HCT116 (cell line): ENCODE measurements around the gene ZDHHC4. TPM values are rescaled to one million over a fixed set of nuclear protein-coding genes. Genes with fewer than 3 reads are reported as not detected.

Experiments
- ATAC-seq: fragments of 200-7000 bp; cut with Tn5 transposase; 2 replicates; pipeline ENCODE4 v1.9.1; 2020; ENCODE audit warnings: mild to moderate bottlenecking, moderate library complexity
- Bru-seq: library from RNA; stranded (reverse); fragments of 400-500 nt; gene quantifications from one replicate; lab custom pipeline; 2021; lab: Mats Ljungman, UMichigan
- BruChase-seq, 2 experiments: library from RNA; stranded (reverse); fragments of 400-500 nt; gene quantifications; one replicate each; lab custom pipeline; 2021; lab: Mats Ljungman, UMichigan
- BruUV-seq: library from RNA; stranded (reverse); fragments of 400-500 nt; replicated peaks from 2 replicates; lab custom pipeline; 2021; lab: Mats Ljungman, UMichigan
- CTCF ChIA-PET: fragments of 300-600 bp; sonication (Branson Sonifier 250); formaldehyde crosslinking; loops from one replicate; lab custom pipeline; 2021; ENCODE audit warnings: antibody characterized with exemption; lab: Charles Lee
- POLR2A ChIA-PET: fragments of 300-600, 350-600 bp; sonication (Branson Sonifier 250); formaldehyde crosslinking; loops from one replicate; lab custom pipeline; 2021; ENCODE audit warnings: antibody characterized with exemption; lab: Charles Lee
- RAD21 ChIA-PET, 2 experiments: fragments of 300-600 bp; sonication (Branson Sonifier 250); formaldehyde crosslinking; loops; one replicate each; lab custom pipeline; 2023; ENCODE audit warnings: low total read pairs in 2 of 2; ENCODE audit not compliant: uncharacterized antibody in 2 of 2, unreplicated experiment in 2 of 2, low non-redundant PET in 1 of 2; lab: Charles Lee
- DNase-seq: peaks from one replicate; pipeline ENCODE4 v3.0.0-alpha.2; 2010; ENCODE audit warnings: low read depth, low spot score
- H2AFZ ChIP-seq: fragments of 200-600 bp; shearing (Covaris generic), sonication (generic); 2 replicates; pipeline ENCODE4 v1.6.1; 2017; ENCODE audit warnings: low read depth, mixed run types, mixed read lengths, antibody characterized with exemption, low read length; ENCODE audit not compliant: poor library complexity, severe bottlenecking
- H3K27ac ChIP-seq: 2 replicates; pipeline ENCODE4 v1.5.1; 2012; ENCODE audit warnings: low read depth, low read length
- H3K27me3 ChIP-seq: fragments of 200-600 bp; sonication (generic); 2 replicates; pipeline ENCODE4 v1.6.1; 2016; ENCODE audit warnings: mixed run types, low read length, mixed read lengths; ENCODE audit not compliant: insufficient read depth
- H3K36me3 ChIP-seq, 2 experiments: fragments of 200-500 bp in 1 of 2; fragments of 200-600 bp in 1 of 2; sonication (Bioruptor generic) in 1 of 2; sonication (generic) in 1 of 2; 2 replicates each; pipeline versions ENCODE4 v1.5.1 to v1.6.1; 2014 to 2016; ENCODE audit warnings: low read length in 2 of 2, inconsistent platforms in 1 of 2, mixed read lengths in 1 of 2, mixed run types in 1 of 2; ENCODE audit not compliant: insufficient read depth in 2 of 2, control insufficient read depth in 1 of 2
- H3K4me1 ChIP-seq, 2 experiments: fragments of 200-600 bp in 1 of 2; sonication (generic) in 1 of 2; 2 replicates each; pipeline versions ENCODE4 v1.5.1 to v1.6.1; 2012 to 2017; ENCODE audit warnings: low read length in 2 of 2, inconsistent platforms in 1 of 2, mild to moderate bottlenecking in 1 of 2, mixed read lengths in 1 of 2, mixed run types in 1 of 2, moderate library complexity in 1 of 2; ENCODE audit not compliant: insufficient read depth in 2 of 2, control insufficient read depth in 1 of 2
- H3K4me2 ChIP-seq: fragments of 200-600 bp; sonication (generic); 2 replicates; pipeline ENCODE4 v1.6.1; 2017; ENCODE audit warnings: mixed run types, low read length, mixed read lengths
- H3K4me3 ChIP-seq, 2 experiments: fragments of 200-600 bp in 1 of 2; sonication (generic) in 1 of 2; replicated peaks in 1 of 2; 2 replicates each; pipeline ENCODE4 v1.5.1; 2011 to 2016; ENCODE audit warnings: low read length in 2 of 2, control low read depth in 1 of 2, low read depth in 1 of 2, mild to moderate bottlenecking in 1 of 2, mixed read lengths in 1 of 2, mixed run types in 1 of 2
- H3K79me2 ChIP-seq: fragments of 200-600 bp; sonication (generic); 2 replicates; pipeline ENCODE4 v1.6.1; 2017; ENCODE audit warnings: mild to moderate bottlenecking, mixed run types, low read length, moderate library complexity, mixed read lengths; ENCODE audit not compliant: insufficient read depth
- H3K9ac ChIP-seq: fragments of 200-600 bp; sonication (generic); 2 replicates; pipeline ENCODE4 v1.6.1; 2016; ENCODE audit warnings: low read length, mixed read lengths
- H3K9me2 ChIP-seq: fragments of 200-600 bp; sonication (generic), shearing (Covaris generic); 2 replicates; pipeline ENCODE4 v1.6.1; 2017; ENCODE audit warnings: mixed run types, mild to moderate bottlenecking, moderate library complexity; ENCODE audit not compliant: insufficient read depth
- H3K9me3 ChIP-seq, 2 experiments: fragments of 200-500 bp in 1 of 2; fragments of 200-600 bp in 1 of 2; sonication (Bioruptor generic) in 1 of 2; sonication (generic) in 1 of 2; 2 replicates each; pipeline ENCODE4 v1.6.1; 2014 to 2017; ENCODE audit warnings: low read length in 2 of 2, mixed read lengths in 2 of 2, inconsistent platforms in 1 of 2, low read depth in 1 of 2, mild to moderate bottlenecking in 1 of 2, mixed run types in 1 of 2, moderate library complexity in 1 of 2; ENCODE audit not compliant: control insufficient read depth in 1 of 2, insufficient read depth in 1 of 2
- H4K20me1 ChIP-seq: fragments of 200-600 bp; sonication (generic), shearing (Covaris generic); 2 replicates; pipeline ENCODE4 v1.6.1; 2017; ENCODE audit warnings: mixed run types, mild to moderate bottlenecking, moderate library complexity; ENCODE audit not compliant: insufficient read depth
- CBX3 ChIP-seq: IDR thresholded peaks from 2 replicates; pipeline ENCODE4 v1.6.1; 2012; ENCODE audit warnings: low read depth
- CEBPB ChIP-seq: IDR thresholded peaks from 2 replicates; pipeline ENCODE4 v1.6.1; 2012; ENCODE audit warnings: low read depth
- ELF1 ChIP-seq: IDR thresholded peaks from 2 replicates; pipeline ENCODE4 v1.6.1; 2012; ENCODE audit warnings: low read depth, borderline replicate concordance
- EZH2 ChIP-seq: fragments of 200-600 bp; sonication (generic); IDR thresholded peaks from 2 replicates; pipeline ENCODE4 v1.6.1; 2017; ENCODE audit warnings: antibody characterized with exemption, mixed run types
- EZH2phosphoT487 ChIP-seq: fragments of 200-600 bp; IDR thresholded peaks from 2 replicates; pipeline ENCODE4 v1.6.1; 2018; ENCODE audit warnings: antibody characterized with exemption, borderline replicate concordance
- FOSL1 ChIP-seq: IDR thresholded peaks from 2 replicates; pipeline ENCODE4 v1.6.1; 2012; ENCODE audit warnings: low read depth
- POLR2A ChIP-seq: IDR thresholded peaks from 2 replicates; pipeline ENCODE4 v1.7.0; 2011; ENCODE audit warnings: borderline replicate concordance; ENCODE audit not compliant: insufficient read depth, insufficient read length; ENCODE audit errors: extremely low read depth
- POLR2AphosphoS5 ChIP-seq: IDR thresholded peaks from 2 replicates; pipeline ENCODE4 v1.6.1; 2011; ENCODE audit warnings: mild to moderate bottlenecking, low read depth, low read length, moderate library complexity
- RAD21 ChIP-seq: IDR thresholded peaks from 2 replicates; pipeline ENCODE4 v1.6.1; 2012; ENCODE audit warnings: low read depth, mild to moderate bottlenecking
- SIN3A ChIP-seq: IDR thresholded peaks from 2 replicates; pipeline ENCODE4 v1.6.1; 2012; ENCODE audit warnings: low read depth
- SP1 ChIP-seq: IDR thresholded peaks from 2 replicates; pipeline ENCODE4 v1.6.1; 2012; ENCODE audit warnings: low read depth
- TCF7L2 ChIP-seq: IDR thresholded peaks from 2 replicates; pipeline ENCODE4 v1.7.0; 2011; ENCODE audit warnings: borderline replicate concordance, inconsistent platforms; ENCODE audit not compliant: insufficient read depth, insufficient read length; ENCODE audit errors: extremely low read depth
- YY1 ChIP-seq: IDR thresholded peaks from 2 replicates; pipeline ENCODE4 v1.6.1; 2011; ENCODE audit warnings: low read length, low read depth, moderate library complexity, mild to moderate bottlenecking; ENCODE audit not compliant: insufficient replicate concordance; ENCODE audit errors: extremely low read depth
- ZFX ChIP-seq: fragments of 450-650 bp; IDR thresholded peaks from 2 replicates; pipeline ENCODE4 v1.6.1; 2017
- ZNF274 ChIP-seq: fragments of 200-500 bp; sonication (Bioruptor generic); IDR thresholded peaks from 2 replicates; pipeline ENCODE4 v1.6.1; 2014; ENCODE audit warnings: mild to moderate bottlenecking, low read depth, low read length, inconsistent platforms
- intact Hi-C: fragments of 100-400 bp; cut with micrococcal nuclease; formaldehyde crosslinking; loops from 2 replicates; pipeline ENCODE4 v1.10.0; 2022
- long read RNA-seq: library from polyadenylated mRNA; unstranded; transcript quantifications from one replicate; pipeline ENCODE4 v2.0.0, GENCODE V29; 2021; ENCODE audit not compliant: unreplicated experiment
- polyA plus RNA-seq: library from polyadenylated mRNA; unstranded; fragments of >200 nt; gene quantifications from 2 replicates; pipeline ENCODE4 v1.2.1, GENCODE V29; 2012; ENCODE audit warnings: missing spikeins
- total RNA-seq: library from RNA; stranded (reverse); gene quantifications from one replicate; pipeline ENCODE4 v1.2.1, GENCODE V29; 2021; ENCODE audit not compliant: unreplicated experiment
- TF ChIP-seq, protein P1 (sequence below): IDR thresholded peaks from 2 replicates; pipeline ENCODE4 v1.6.1; 2012
- TF ChIP-seq, protein P2 (sequence below): IDR thresholded peaks from 2 replicates; pipeline ENCODE4 v1.6.1; 2011; ENCODE audit warnings: mild to moderate bottlenecking, low read length, moderate library complexity; ENCODE audit not compliant: insufficient replicate concordance; ENCODE audit errors: extremely low read depth
- TF ChIP-seq, protein P3 (sequence below): IDR thresholded peaks from 2 replicates; pipeline ENCODE4 v1.6.1; 2012
- TF ChIP-seq, protein P4 (sequence below), 3 experiments: fragments of 200-600 bp in 1 of 3; sonication (generic) in 1 of 3; IDR thresholded peaks in 2 of 3; conservative IDR thresholded peaks in 1 of 3; 2 replicates each; pipeline ENCODE4 v1.5.1; 2012 to 2017; ENCODE audit warnings: low read depth in 2 of 3, low read length in 2 of 3, antibody characterized with exemption in 1 of 3, borderline replicate concordance in 1 of 3, control low read depth in 1 of 3, mild to moderate bottlenecking in 1 of 3, mixed read lengths in 1 of 3, mixed run types in 1 of 3, moderate library complexity in 1 of 3; ENCODE audit not compliant: insufficient read depth in 1 of 3

Gene ZDHHC4
- total RNA-seq (59.3 TPM), Bru-seq, nascent RNA (percentile 74 among the genes with signal in this experiment), BruChase-seq, experiment 1, labeled RNA remaining after a 6-hour chase (percentile 84 among the genes with signal in this experiment), BruChase-seq, experiment 2, labeled RNA remaining after a 2-hour chase (percentile 77 among the genes with signal in this experiment)
- polyA plus RNA-seq = 70.0 and 80.4 TPM in 2 replicates
- long read RNA-seq, transcript ZDHHC4-205 (8 exons, 1,552 nt) = minor isoform, 16 of 78 reads
- long read RNA-seq, transcript ZDHHC4-201 (8 exons, 1,259 nt) = minor isoform, 7 of 78 reads
- long read RNA-seq, transcript ZDHHC4-203 (9 exons, 1,461 nt) = major isoform, 24 of 78 reads
- long read RNA-seq, partial matches to known transcripts = 3 of 78 reads
- long read RNA-seq, other reads (novel, unspliced or antisense) = 20 of 78 reads

DNA sequence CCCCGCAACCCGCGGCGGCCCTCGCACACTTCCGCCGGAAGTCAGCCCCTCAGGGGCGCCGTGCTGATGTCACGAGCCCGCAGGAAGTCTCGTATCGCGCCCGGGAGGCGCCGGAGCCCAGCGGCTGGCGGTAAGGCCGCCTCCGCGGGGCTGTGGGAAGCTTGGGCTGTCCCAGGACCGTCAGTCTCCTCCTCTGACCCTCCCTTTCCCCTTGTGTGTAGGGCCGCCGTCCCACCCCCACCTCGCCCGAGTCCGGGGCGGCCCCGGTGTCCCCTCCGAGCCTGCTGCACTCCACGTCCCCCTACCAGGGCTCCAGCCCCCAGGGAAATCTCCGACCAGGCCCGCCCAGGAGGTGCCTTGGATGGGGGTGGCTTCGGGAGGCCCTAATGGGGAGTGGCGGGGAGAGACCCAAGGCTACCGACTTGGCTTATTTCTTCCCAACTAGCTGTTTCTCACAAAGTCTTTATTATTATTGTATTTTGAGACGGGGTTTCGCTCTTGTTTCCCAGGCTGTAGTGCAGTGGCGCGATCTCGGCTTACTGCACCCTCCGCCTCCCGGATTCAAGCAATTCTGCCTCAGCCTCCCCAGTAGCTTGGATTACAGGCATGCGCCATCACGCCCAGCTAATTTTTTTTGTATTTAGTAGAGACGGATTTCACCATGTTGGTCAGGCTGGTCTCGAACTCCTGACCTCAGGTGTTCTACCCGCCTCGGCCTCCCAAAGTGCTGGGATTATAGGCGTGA lies at the start of gene ZDHHC4:
ZDHHC4 (plus strand) TSS at position 86 of the 745 bp plus-strand sequence. CDS start 3,108 bp downstream, outside the sequence.
- ChIA-PET CTCF (interaction anchor here (2.0 kb wide), 1 partner anchor 12 kb away, joined by 7 read pairs; the partner anchor contains the start of gene INTS15), POLR2A (no interaction called here), RAD21 (no interaction called here)
- peak; percentile 80 for DNase-seq
- no peaks in the 10 kb centered on the region for H4K20me1 ChIP-seq
- peak within 1 kb of the TSS; percentile 82 for H3K9ac ChIP-seq
- BruUV-seq = no TSS peak
- intact Hi-C loops = no loop called here
- no peak within 1 kb of the TSS for H2AFZ ChIP-seq
- H3K36me3 ChIP-seq = peaks cover 5 to 6% of the 10 kb centered on the region in 2 experiments; a peak in 2 of 4 replicates
- H3K79me2 ChIP-seq = peaks cover 22% of the 10 kb centered on the region; the same call in 1 of the 2 replicates
- H3K4me1 ChIP-seq = peaks cover 11 to 23% of the 10 kb centered on the region in 2 experiments
- peak within 1 kb of the TSS; percentile 96 for H3K4me2 ChIP-seq
- H3K27me3 ChIP-seq = no peaks in the 10 kb centered on the region
- peak; percentile 94 for ATAC-seq
- H3K9me3 ChIP-seq = no peaks in the 10 kb centered on the region
- peak within 1 kb of the TSS; percentile 69 to 87 for H3K4me3 ChIP-seq
- peak within 1 kb of the TSS; percentile 95 for H3K27ac ChIP-seq
- no peaks in the 10 kb centered on the region for H3K9me2 ChIP-seq
- TF ChIP-seq POLR2AphosphoS5 (peak; percentile 99), FOSL1 (no peak), ZNF274 (no peak), EZH2phosphoT487 (no peak), CEBPB (no peak), YY1 (peak; percentile 71), RAD21 (no peak), ELF1 (no peak; the same call in 1 of the 2 replicates), ZFX (peak; percentile 88), SP1 (peak; percentile 48; the same call in 1 of the 2 replicates), POLR2A (peak; percentile 92), SIN3A (peak; percentile 82; the same call in 1 of the 2 replicates), TCF7L2 (no peak), EZH2 (no peak), CBX3 (no peak)
- TF ChIP-seq, protein P1, sequence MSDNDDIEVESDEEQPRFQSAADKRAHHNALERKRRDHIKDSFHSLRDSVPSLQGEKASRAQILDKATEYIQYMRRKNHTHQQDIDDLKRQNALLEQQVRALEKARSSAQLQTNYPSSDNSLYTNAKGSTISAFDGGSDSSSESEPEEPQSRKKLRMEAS = peak; percentile 73; the same call in 1 of the 2 replicates
- TF ChIP-seq, protein P2, sequence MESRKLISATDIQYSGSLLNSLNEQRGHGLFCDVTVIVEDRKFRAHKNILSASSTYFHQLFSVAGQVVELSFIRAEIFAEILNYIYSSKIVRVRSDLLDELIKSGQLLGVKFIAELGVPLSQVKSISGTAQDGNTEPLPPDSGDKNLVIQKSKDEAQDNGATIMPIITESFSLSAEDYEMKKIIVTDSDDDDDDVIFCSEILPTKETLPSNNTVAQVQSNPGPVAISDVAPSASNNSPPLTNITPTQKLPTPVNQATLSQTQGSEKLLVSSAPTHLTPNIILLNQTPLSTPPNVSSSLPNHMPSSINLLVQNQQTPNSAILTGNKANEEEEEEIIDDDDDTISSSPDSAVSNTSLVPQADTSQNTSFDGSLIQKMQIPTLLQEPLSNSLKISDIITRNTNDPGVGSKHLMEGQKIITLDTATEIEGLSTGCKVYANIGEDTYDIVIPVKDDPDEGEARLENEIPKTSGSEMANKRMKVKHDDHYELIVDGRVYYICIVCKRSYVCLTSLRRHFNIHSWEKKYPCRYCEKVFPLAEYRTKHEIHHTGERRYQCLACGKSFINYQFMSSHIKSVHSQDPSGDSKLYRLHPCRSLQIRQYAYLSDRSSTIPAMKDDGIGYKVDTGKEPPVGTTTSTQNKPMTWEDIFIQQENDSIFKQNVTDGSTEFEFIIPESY = peak; percentile 87
- TF ChIP-seq, protein P3, sequence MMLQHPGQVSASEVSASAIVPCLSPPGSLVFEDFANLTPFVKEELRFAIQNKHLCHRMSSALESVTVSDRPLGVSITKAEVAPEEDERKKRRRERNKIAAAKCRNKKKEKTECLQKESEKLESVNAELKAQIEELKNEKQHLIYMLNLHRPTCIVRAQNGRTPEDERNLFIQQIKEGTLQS = no peak
- TF ChIP-seq, protein P4, sequence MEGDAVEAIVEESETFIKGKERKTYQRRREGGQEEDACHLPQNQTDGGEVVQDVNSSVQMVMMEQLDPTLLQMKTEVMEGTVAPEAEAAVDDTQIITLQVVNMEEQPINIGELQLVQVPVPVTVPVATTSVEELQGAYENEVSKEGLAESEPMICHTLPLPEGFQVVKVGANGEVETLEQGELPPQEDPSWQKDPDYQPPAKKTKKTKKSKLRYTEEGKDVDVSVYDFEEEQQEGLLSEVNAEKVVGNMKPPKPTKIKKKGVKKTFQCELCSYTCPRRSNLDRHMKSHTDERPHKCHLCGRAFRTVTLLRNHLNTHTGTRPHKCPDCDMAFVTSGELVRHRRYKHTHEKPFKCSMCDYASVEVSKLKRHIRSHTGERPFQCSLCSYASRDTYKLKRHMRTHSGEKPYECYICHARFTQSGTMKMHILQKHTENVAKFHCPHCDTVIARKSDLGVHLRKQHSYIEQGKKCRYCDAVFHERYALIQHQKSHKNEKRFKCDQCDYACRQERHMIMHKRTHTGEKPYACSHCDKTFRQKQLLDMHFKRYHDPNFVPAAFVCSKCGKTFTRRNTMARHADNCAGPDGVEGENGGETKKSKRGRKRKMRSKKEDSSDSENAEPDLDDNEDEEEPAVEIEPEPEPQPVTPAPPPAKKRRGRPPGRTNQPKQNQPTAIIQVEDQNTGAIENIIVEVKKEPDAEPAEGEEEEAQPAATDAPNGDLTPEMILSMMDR (IDR thresholded peaks at IDR 0.05 in 2 of 3, conservative IDR thresholded peaks at IDR 0.05 in 1 of 3; ENCODE audit: borderline replicate concordance in 1 of 3, insufficient read depth in 1 of 3, low read depth in 2 of 3, low read length in 2 of 3) = no peak
